NCI-H524 (cell line): ENCODE data around the gene MCM10.

Experiments used
- DNase-seq, 2 experiments: peaks; one replicate each; lab custom pipeline; 2025; lab: John Stamatoyannopoulos, UW

The MCM10 gene

DNA sequence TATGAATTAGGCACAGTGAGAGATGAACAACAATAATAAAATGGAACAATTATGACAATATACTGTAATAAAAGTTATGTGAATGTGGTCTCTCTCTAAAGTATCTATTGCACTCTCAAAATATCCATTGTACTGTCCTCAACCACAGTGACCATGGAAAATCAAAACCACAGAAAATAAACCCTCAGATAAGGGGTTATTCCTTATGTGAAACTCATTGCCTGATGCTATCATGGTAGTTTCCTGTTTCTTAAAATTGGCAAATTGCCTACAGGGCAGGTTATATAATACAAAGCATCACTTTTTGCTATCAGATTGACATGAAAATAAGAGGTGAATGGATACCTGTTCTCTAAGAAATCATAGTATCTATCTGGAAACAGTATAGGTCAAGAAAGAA lies 3.8 kb downstream of the MCM10 start:
- DNase-seq, result no peak

DNA sequence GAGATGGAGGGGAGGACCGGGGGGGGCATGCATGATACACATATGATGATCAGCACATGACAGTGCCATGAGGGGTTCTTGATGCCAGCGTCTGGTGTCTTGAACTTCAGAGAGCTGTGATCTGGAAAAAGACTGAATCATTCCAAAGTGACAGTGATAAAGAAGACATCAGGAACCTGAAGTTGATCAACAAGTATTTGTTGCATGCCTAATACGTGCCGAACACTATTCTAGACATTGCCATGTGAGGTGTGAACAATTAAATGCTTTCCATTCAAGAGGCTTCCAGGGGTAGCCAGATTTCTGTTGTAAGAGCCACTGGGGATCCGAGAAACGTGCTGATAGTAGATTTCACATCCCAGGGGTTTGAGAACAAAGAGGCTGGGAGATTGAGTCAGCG lies 6.2 kb downstream of the MCM10 start:
- no peak for DNase-seq

DNA sequence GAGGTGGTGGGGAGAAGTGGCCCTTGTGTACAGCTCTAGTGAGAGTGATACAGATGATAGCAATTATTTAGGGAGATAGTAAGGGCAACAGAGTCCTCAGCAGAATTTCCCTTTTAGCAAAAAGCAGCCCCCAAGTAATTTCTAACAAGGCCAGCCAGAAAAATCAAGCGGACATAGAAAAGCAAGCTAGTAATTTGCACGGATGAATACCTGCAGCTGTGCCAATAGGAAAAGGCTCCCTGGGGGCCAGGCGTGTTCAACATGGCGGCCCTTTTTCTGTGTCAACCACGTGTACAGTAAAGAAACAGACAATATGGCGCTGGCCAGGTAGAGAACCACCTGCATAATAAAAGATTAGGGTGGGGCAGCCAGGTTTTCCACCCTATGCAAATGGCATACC lies 7.4 kb downstream of the MCM10 start:
- DNase-seq, result no peak

DNA sequence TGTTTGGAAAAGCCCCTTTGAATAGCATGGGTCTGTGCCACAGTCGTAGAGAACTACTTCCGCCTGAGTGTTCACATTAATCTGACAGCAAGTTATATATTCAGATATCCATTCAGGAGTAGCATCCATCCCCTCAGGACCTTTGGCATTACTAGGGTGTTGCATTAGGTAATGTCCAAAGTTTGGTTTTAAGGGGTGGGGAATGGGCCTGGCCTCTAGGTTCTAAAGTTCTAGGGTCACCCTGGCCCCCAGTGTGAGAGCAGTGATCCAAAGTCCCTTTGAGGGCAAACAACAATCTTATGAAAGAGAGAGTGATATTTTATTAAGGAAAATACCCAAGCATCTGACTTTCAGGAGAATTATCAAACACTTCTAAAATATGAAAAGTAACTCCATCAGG lies 12.3 kb downstream of the MCM10 start:
- DNase-seq, result no peak

DNA sequence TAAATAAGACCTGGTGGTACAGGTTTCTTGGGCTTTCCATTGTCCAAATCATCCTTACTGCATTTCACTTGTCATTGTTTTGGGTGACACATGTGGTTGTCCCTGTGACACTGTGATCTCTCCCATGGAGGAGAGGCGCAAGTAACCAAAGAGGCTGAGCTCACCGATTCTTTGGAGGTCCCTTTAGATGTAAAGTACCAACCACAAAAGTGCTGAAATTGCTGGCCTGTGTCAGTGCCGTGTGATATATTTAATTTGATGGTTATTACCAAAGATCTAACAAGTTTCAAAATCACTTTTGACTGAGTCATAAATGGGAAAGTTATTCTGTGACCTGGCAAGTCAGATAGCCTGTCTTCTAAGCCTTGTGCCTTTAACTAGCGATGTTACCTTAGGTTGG lies 19.4 kb downstream of the MCM10 start:
- no peak for DNase-seq

DNA sequence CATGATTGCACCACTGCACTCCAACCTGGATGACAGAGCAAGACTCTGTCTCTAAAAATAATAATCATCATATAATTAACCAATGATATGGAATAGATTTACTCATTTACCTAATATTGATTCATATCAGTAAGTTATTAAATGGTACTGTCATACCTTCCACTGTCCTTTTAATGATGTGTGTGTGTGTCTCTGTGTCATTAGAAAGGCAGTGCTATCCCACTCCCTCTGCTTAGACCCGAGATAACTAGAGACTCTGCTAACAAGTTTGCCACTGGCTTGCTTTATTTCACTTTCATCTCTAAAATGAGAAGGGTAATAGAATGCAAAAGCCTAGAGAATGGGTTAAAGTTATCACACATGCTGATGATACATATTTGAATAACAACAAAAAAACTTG lies 21.1 kb downstream of the MCM10 start:
- DNase-seq, result no peak

DNA sequence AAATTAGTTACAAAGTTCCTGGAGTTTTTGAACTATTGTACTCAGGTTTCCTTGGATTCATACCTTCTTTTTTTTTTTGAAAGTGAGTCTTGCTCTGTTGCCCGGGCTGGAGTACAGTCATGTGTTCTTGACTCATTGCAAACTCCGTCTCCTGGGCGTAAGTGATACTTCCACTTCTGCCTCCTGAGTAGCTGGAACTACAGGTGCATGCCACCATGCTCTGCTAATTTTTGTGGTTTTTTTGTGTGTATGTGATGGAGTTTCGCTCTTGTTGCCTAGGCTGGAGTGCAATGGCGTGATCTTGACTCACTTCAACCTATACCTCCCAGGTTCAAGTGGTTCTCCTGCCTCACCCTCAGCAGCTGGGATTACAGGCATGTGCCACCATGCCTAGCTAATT lies 22.3 kb downstream of the MCM10 start:
- DNase-seq, result no peak

DNA sequence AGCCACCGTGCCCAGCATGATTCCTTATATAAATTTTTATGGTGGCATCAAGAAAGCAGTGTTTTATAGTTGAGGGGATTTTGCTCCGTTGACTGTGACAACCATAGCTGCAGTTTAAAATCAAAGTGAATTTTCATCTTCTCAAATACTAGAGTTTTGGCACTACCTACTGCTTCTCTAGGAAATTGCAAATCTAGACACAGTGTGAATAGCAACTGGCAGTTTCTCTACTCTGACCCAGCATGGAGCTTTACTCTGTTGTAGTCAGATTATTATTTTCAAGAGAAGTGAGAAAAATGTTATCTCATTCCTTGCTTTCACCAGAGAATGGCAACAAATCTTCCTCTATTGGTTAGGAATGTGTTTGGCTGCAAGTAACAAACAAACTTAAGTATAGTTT lies 22.9 kb downstream of the MCM10 start:
- no peak for DNase-seq

DNA sequence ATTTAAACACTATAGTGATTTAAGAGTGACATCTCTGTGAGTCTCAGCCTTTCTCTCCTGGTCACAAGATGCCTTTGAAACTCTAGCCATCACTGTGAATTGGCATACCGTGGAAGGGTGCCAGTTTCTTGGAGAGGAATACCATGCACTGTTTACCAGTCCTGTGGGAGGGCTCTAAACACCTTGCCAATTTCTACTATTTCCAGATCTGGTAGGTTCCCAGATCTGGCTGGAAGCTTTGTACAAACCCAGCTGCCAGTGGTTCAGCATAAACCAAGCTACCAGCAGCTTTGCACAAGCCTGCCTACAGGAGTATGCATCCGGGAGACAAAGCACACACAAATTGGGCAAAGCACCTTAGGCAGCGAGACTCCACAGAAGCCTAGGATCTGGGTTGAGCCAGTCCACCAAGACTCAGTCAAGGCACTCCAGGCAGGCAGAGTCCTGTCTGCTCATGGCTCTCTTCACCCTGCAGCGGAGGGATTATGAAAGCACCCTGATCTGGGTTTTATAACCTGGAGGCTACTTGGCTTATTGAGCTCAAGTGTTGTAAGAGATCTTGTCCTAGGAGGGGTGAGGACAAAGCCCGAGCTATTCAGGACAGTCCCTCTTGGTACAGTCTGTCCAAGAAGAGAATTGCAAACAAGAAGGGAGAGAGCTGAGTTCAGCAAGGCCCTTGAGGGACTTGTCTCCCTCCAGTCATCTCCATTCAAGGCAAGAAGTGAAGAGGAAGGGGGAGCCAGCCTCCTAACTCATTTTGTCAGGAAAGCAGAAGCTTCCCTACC lies 23.6 kb downstream of the MCM10 start:
- no peak for DNase-seq

DNA sequence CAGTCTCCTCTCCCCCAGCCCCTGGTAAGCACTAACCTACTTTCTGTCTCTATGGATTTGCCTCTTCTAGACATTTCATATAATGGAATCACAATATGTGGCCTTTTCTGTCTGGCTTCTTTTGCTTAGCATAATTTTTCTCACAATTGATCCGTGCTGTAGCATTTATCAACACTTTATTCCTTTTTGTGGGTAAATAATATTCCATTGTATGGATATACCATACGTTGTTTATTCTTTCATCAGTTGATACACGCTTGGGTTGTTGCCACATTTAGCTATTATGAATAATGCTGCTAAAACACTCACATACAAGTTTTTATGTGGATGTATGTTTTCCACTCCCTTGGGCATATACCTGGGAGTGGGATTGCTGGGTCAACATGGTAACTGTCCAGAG lies 25.8 kb downstream of the MCM10 start:
- no peak for DNase-seq

DNA sequence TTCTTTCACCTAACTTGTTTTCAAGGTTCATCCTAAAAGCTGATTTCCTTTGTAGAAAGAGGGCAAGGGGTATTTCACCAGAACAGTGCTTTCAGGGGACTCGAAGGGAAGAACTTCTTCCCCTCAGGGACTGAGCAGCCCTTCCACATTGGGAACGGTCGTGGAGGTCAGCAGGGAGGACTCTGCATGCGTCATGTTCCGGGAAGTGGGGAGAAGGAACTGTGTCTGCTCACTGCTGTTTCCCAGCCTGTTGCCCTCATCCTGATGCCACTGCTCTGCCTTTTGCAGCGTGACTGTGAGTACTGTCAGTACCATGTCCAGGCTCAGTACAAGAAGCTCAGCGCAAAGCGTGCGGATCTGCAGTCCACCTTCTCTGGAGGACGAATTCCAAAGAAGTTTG lies 27.2 kb downstream of the MCM10 start:
- DNase-seq, result no peak

DNA sequence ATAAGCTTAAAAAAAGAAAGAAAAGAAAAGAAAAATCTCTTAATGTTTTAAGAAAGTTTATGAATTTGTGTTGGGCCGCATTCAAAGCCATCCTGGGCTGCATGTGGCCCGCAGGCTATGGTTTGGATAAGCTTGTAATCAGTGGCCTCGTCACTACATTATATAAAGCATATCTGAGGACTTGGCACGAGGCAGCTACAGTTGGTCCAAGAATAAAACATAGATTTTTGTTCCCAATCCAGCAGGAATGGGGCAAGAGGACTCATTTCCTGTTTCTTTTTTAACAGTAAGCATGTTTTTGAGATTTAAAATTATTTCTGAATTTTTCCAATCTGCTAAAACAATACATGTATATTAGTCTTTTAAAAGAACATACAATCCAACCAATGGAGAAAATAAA lies 28.6 kb downstream of the MCM10 start:
- DNase-seq, result no peak

DNA sequence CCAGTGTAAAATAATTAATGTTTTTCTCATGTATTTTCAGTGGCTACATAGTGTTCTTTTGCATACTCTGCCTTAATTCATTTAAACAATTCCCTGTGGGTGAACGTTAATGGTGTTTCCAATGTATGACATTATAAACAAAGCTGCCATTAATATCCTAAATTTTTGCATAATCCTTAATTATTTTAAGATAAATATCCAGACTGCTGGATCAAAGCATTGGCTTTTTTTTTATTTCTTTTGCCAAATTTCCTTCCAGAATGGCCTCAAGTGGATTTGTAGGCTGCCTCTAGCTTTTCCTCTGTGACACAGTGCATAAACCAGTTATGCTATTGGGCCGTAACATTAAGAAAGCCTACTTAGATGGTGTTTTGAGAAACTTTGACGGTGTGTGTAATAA lies 29.5 kb downstream of the MCM10 start:
- DNase-seq, result no peak

DNA sequence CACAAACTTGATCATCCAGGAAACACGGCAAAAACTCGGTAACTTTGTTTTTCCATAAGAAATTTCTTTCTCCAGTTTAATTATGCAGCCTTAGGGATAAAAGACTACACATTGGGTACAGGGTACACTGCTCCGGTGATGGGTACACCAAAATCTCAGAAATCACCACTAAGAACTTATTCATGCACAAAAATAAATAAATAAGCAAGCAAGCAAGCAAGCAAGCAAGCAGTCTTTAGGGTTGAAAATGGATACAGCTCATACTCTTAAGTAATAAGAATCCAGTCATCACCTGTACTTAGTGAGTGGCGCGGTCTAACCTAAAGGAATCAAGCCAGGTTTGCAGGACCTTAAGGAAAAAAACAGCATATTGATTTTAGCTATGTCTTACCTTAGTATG lies 30.0 kb downstream of the MCM10 start:
- no peak for DNase-seq

DNA sequence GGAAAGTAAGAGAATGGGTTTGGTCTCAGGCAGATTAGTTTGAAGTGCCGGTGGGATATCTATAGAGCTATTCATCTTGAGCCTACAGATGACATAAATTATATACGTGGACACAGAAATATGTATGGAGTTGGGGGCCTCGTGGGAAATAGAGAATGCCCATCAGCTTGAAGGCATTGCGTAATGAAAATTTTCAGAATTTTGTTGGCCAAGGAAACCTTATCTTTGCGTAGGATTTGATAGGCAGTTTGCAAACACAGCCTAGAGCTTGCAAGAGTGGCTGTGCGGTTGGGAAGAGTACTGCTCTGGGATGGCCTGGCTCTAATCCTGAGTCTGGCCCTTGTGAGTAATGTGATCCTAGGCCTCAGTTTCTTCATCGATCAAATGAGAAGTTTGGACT lies 32.3 kb downstream of the MCM10 start:
- no peak for DNase-seq

DNA sequence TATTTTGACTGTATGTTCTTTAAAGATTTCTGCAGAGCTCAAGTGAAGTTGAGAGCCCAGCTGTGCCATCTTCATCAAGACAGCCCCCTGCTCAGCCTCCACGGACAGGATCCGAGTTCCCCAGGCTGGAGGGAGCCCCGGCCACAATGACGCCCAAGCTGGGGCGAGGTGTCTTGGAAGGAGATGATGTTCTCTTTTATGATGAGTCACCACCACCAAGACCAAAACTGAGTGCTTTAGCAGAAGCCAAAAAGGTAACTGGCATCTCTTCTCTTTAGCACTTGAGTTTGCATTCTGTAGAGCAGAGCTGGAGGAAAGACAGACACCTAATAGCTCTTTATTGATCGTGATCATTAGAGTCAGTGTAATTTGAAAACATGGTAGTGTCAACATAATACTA lies 33.7 kb downstream of the MCM10 start:
- DNase-seq, result no peak

DNA sequence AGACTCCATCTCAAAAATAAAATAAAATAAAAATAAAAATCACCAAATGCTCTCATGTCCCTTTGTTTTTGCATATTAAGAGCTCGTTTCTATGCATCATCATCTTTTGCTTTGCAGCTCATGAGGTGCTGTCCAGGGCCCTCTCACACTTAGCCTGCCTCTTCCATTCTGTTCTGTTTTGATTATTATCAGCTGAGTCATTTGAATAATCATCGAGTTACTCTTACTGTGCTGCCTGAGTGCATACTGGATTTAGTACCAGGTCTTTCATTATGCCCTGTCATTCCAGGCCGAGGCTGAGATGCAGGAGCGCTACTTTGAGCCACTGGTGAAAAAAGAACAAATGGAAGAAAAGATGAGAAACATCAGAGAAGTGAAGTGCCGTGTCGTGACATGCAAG lies 39.8 kb downstream of the MCM10 start:
- no peak for DNase-seq

DNA sequence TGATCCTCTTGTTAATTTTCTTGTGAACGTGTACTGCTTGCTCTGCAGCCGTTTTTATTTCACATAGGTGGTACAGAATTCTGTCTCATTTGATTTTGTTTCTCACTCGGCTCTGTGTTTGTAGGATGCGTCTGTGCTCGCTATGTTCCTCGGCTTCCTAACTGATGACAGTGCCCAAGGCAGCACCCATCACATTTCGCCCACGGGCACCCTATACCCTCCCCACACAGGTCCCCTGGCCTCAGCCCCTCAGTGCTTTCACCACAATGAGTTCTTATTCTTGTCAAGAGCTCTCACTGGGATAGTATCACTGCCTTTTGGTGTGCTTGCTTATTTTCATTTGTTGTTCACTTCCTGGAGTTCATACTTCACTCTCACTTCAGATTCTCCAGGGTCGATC lies 44.7 kb downstream of the MCM10 start:
- no peak for DNase-seq

DNA sequence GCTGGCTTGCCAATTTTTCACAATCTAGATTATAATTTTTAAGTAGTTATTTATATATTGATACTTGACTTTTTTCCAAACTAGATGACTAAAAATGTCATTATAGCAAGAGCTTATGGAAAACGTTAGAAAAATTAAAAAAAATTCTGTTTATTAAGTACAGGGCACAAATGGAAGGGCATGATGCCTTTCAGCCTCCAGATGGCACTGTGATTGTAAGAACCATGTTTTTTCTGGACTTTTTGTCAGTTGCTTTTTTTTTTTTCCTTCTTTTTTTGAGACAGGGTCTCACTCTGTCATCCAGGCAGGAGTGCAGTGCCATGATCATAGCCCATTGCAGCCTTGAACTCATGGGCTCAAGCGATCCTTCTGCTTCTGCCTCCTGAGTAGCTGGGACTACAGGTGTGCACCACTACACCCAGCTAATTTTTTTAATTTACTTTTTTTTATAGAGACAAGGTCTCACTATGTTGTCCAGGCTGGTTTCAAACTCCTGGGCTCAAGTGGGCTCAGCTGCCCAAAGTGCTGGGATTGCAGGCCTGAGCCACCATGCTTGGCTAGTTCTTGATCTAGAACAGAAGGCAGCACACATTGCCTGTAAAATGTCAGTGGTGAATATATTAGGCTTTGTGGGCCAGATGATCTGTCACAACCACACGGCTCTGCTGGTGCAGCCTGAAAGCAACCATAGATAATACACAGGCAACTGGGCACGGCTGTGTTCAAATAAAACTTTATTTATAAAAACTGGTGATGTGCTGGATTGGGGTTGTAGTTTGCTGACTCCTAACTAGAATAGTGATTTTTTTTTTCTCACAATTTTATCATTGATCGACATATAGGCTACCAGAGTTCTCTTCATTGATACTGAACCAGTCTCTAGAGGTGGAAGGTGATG lies 45.4 kb downstream of the MCM10 start:
- no peak for DNase-seq

DNA sequence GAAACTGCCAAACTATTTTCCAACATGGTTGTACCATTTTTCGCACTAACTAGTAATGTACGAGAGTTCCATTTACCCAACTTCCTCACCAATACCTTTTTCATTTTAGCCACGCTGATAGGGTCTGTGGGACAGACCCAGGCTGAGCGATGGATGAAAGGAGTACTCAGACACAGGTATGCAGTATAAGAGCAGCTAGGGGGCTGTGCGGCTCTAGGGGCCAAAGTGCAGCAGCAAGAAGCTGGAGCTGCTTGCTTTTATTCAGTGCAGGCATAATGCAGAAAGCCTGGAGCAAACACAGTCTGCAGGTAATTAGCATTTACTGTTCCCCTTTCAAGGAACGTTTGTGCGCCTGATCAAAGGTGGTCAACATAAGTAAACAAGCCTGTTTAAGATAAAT lies 51.8 kb downstream of the MCM10 start:
- no peak for DNase-seq

DNA sequence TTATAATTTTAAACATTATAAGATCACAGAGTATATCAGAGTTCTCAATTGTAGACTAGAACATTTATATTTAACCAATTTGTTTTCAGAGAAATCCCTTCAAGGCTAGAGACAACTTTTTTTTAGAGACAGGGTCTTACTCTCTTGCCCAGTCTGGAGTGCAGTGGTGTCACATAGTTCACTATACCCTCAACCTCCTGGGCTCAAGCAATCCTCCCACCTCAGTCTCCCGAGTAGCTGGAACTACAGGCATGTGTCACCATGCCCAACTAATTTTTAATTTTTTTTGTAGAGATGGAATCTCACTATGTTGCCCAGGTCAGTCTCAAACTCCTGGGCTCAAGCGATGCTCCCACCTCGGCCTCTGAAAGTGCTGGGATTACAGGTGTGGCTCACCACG lies 57.5 kb downstream of the MCM10 start:
- no peak for DNase-seq

DNA sequence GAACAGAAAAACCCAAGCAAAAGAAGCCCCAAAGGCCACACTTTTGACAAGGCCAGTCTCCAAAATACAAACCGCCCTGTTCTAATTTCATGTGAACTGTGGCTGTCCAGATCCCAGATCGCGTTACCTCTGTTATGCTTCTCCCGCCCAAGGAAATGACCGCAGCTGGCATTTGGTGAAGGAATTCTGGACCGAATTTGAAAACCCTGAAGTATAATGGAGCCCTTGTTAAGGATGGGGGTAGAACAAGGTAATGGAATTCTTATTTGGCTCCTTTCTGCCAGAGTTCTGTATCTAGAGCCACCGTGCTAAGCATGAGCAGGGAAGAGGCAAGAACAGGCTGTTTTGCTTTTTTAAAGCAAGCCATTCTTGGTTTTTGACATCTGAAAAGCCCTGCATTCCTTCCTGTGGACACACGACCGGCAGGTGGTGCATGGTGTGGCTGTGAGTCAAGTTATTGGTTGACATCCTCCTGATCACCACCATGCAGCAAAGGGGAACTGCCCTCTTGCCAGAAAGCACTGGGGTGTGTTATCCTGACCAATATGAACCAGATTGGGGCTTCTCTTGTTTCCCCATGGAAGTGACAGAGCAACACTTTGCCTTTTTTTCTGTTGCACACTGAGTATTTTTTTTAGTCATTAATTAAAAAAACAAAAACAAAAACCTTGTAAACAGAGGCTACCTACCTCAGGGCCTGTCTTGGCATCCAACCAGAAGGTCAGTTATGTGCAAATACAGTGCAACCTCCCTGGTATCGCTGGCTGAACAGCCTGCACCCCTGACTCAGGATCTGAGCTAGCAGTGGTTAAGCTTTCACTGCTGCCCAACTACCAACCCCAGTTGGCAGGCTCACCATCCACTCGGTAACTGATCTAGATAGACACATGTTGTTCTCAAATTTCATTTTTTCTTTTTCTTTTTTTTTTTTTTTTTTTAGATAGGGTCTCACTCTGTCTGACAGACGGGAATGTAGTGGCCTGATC lies 58.6 kb downstream of the MCM10 start:
- DNase-seq, result no peak
